Progenitor cell of endocrine pancreas (in vitro differentiated cells): Measurements from ENCODE around the gene P3H1. TPM values are rescaled to one million over a fixed set of nuclear protein-coding genes. Genes with fewer than 3 reads are reported as not detected.

Experiments
- DNase-seq: peaks from one replicate; pipeline ENCODE4 v3.0.0; 2021; ENCODE audit warnings: low spot score; ENCODE audit not compliant: unreplicated experiment
- H3K27ac Mint-ChIP-seq: 2 replicates; pipeline ENCODE4 v1.8.0; 2021; ENCODE audit warnings: mild to moderate bottlenecking, moderate library complexity, mixed read lengths
- H3K27me3 Mint-ChIP-seq: 2 replicates; pipeline ENCODE4 v1.8.0; 2021; ENCODE audit warnings: mixed read lengths
- H3K36me3 Mint-ChIP-seq: 2 replicates; pipeline ENCODE4 v1.8.0; 2022; ENCODE audit warnings: mixed read lengths; ENCODE audit not compliant: insufficient read depth
- H3K4me1 Mint-ChIP-seq: 2 replicates; pipeline ENCODE4 v1.8.0; 2021; ENCODE audit warnings: low read depth, mixed read lengths
- H3K4me3 Mint-ChIP-seq: 2 replicates; pipeline ENCODE4 v1.8.0; 2021; ENCODE audit warnings: low read depth, mild to moderate bottlenecking, moderate library complexity, mixed read lengths
- H3K9me3 Mint-ChIP-seq: 2 replicates; pipeline ENCODE4 v1.8.0; 2021; ENCODE audit warnings: low read depth, mixed read lengths
- CTCF ChIP-seq: fragments of 200-600 bp; sonication (generic); IDR thresholded peaks from one replicate; pipeline ENCODE4 v1.5.0; 2021; ENCODE audit warnings: antibody characterized with exemption, mild to moderate bottlenecking; ENCODE audit not compliant: unreplicated experiment
- total RNA-seq: library from RNA; stranded (reverse); gene quantifications from 2 replicates; pipeline ENCODE4 v1.2.1, GENCODE V29; 2021

The P3H1 gene
- total RNA-seq, 1 donor from 2014 or later = 72.9 TPM

GRCh38 chr1:42735056-42735455, 31.8 kb downstream of the P3H1 start:
- no peaks in the 10 kb centered on the region for H3K9me3 Mint-ChIP-seq
- H3K4me1 Mint-ChIP-seq = peaks cover 6% of the 10 kb centered on the region
- DNase-seq = no peak
- H3K27ac Mint-ChIP-seq = no peak overlapping the region
- H3K4me3 Mint-ChIP-seq = no peak overlapping the region
- no peak for TF ChIP-seq CTCF
- no peaks in the 10 kb centered on the region for H3K27me3 Mint-ChIP-seq
- no peaks in the 10 kb centered on the region for H3K36me3 Mint-ChIP-seq

GRCh38 chr1:42734201-42735035, 32.4 kb downstream of the P3H1 start:
- Mint-ChIP-seq H3K9me3 (no peaks in the 10 kb centered on the region), H3K27ac (no peak overlapping the region), H3K4me1 (peaks cover 2% of the 10 kb centered on the region), H3K36me3 (no peaks in the 10 kb centered on the region), H3K27me3 (no peaks in the 10 kb centered on the region), H3K4me3 (no peak overlapping the region)
- no peak for TF ChIP-seq CTCF
- DNase-seq = no peak

GRCh38 chr1:42733415-42734200, 33.2 kb downstream of the P3H1 start:
- no peaks in the 10 kb centered on the region for H3K4me1 Mint-ChIP-seq
- H3K4me3 Mint-ChIP-seq = no peak overlapping the region
- no peaks in the 10 kb centered on the region for H3K27me3 Mint-ChIP-seq
- DNase-seq = no peak
- H3K27ac Mint-ChIP-seq = no peak overlapping the region
- no peaks in the 10 kb centered on the region for H3K36me3 Mint-ChIP-seq
- H3K9me3 Mint-ChIP-seq = no peaks in the 10 kb centered on the region
- TF ChIP-seq CTCF = no peak

DNA sequence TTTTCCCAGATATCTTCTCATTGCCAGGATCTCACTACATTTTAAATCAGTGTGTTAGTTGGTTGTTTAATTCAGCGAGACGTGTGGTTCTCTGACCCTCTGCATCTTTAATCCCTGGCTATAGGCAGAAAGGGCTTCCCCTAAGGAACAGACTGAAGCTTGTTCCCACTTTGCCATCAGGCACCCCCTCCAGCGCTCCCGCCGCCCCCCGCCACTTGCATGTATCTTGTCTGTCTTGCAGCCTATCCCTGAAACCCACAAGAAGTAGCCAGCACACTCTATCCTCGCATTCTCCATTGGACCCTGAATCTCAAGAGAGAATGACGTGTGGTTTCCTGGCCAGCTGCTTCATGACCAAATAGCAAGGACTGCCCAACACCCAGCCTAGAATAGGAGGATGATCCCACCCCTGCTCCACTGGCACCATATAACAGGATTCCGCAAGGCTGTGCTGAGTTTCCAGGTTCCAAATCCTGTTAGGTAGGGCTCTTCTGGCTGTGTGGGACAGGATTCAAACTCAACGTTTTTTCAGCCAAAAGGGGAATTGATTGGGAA, 34.6 kb downstream of the P3H1 start:
- no peak for TF ChIP-seq CTCF
- H3K9me3 Mint-ChIP-seq = no peaks in the 10 kb centered on the region
- no peak for DNase-seq
- no peaks in the 10 kb centered on the region for H3K4me1 Mint-ChIP-seq
- H3K4me3 Mint-ChIP-seq = no peak overlapping the region
- H3K36me3 Mint-ChIP-seq = no peaks in the 10 kb centered on the region
- H3K27me3 Mint-ChIP-seq = no peaks in the 10 kb centered on the region
- no peak overlapping the region for H3K27ac Mint-ChIP-seq

GRCh38 chr1:42731585-42731984, 35.2 kb downstream of the P3H1 start:
- DNase-seq = no peak

More at GRCh38 chr1:42731585-42731984, 35.2 kb downstream of the P3H1 start:
- Mint-ChIP-seq H3K36me3 (no peaks in the 10 kb centered on the region), H3K27ac (no peak overlapping the region), H3K4me3 (no peak overlapping the region), H3K27me3 (no peaks in the 10 kb centered on the region), H3K4me1 (no peaks in the 10 kb centered on the region), H3K9me3 (no peaks in the 10 kb centered on the region)
- no peak for TF ChIP-seq CTCF
